H9 (cell line): ENCODE results near the gene VIM. TPM values are rescaled to one million over a fixed set of nuclear protein-coding genes. Genes with fewer than 3 reads are reported as not detected.

Experiments used
- DNase-seq: peaks from one replicate; pipeline ENCODE4 v3.0.0-alpha.2; 2017
- H2AFZ ChIP-seq: one replicate; pipeline ENCODE4 v1.6.1; 2013; ENCODE audit warnings: mild to moderate bottlenecking, low read length, control low read depth, moderate library complexity
- H2AK5ac ChIP-seq: 2 replicates; pipeline ENCODE4 v1.6.1; 2013; ENCODE audit warnings: low read length, control low read depth, mixed read lengths; ENCODE audit not compliant: insufficient read length
- H2BK120ac ChIP-seq: one replicate; pipeline ENCODE4 v1.6.1; 2013; ENCODE audit warnings: low read depth, mild to moderate bottlenecking, low read length, control low read depth, inconsistent platforms; ENCODE audit not compliant: poor library complexity, severe bottlenecking
- H2BK12ac ChIP-seq: 2 replicates; pipeline ENCODE4 v1.6.1; 2013; ENCODE audit warnings: low read length, control low read depth, mixed read lengths, low read depth; ENCODE audit not compliant: insufficient read length
- H2BK15ac ChIP-seq: 2 replicates; pipeline ENCODE4 v1.6.1; 2013; ENCODE audit warnings: low read depth, low read length, control low read depth
- H2BK20ac ChIP-seq: one replicate; pipeline ENCODE4 v1.6.1; 2013; ENCODE audit warnings: low read depth, mild to moderate bottlenecking, low read length, control low read depth, inconsistent platforms; ENCODE audit not compliant: poor library complexity, severe bottlenecking
- H2BK5ac ChIP-seq: 2 replicates; pipeline ENCODE4 v1.6.1; 2013; ENCODE audit warnings: low read length, control low read depth, mixed read lengths; ENCODE audit not compliant: insufficient read length
- H3K14ac ChIP-seq: 2 replicates; pipeline ENCODE4 v1.6.1; 2013; ENCODE audit warnings: low read length, control low read depth; ENCODE audit not compliant: insufficient read depth
- H3K18ac ChIP-seq: 2 replicates; pipeline ENCODE4 v1.6.1; 2013; ENCODE audit warnings: low read depth, mild to moderate bottlenecking, mixed read lengths, low read length, control low read depth; ENCODE audit not compliant: insufficient read length
- H3K23ac ChIP-seq: 2 replicates; pipeline ENCODE4 v1.6.1; 2013; ENCODE audit warnings: low read length, control low read depth, mixed read lengths, low read depth; ENCODE audit not compliant: insufficient read length
- H3K23me2 ChIP-seq: 2 replicates; pipeline ENCODE4 v1.6.1; 2013; ENCODE audit warnings: low read depth, mild to moderate bottlenecking, mixed read lengths, low read length, control low read depth; ENCODE audit not compliant: insufficient read length, poor library complexity, severe bottlenecking
- H3K27ac ChIP-seq: 2 replicates; pipeline ENCODE4 v1.5.1; 2013; ENCODE audit warnings: low read length, control low read depth, mixed read lengths, low read depth; ENCODE audit not compliant: insufficient read length
- H3K27me3 ChIP-seq: 2 replicates; pipeline ENCODE4 v1.6.1; 2013; ENCODE audit warnings: low read length, control low read depth, inconsistent platforms; ENCODE audit not compliant: insufficient read depth
- H3K4ac ChIP-seq: 2 replicates; pipeline ENCODE4 v1.6.1; 2013; ENCODE audit warnings: low read depth, mild to moderate bottlenecking, control low read depth, inconsistent platforms, low read length, moderate library complexity
- H3K4me1 ChIP-seq: 2 replicates; pipeline ENCODE4 v1.6.1; 2013; ENCODE audit warnings: low read length, control low read depth, inconsistent platforms; ENCODE audit not compliant: insufficient read depth
- H3K4me2 ChIP-seq: 2 replicates; pipeline ENCODE4 v1.6.1; 2013; ENCODE audit warnings: low read length, control low read depth, mixed read lengths; ENCODE audit not compliant: insufficient read length, insufficient read depth
- H3K56ac ChIP-seq: 2 replicates; pipeline ENCODE4 v1.6.1; 2013; ENCODE audit warnings: low read depth, mild to moderate bottlenecking, mixed read lengths, low read length, control low read depth; ENCODE audit not compliant: insufficient read length
- H3K79me1 ChIP-seq: 2 replicates; pipeline ENCODE4 v1.6.1; 2013; ENCODE audit warnings: low read depth, mild to moderate bottlenecking, moderate library complexity, low read length, control low read depth, inconsistent platforms; ENCODE audit not compliant: insufficient read depth, poor library complexity, severe bottlenecking
- H3K79me2 ChIP-seq: 2 replicates; pipeline ENCODE4 v1.6.1; 2013; ENCODE audit warnings: low read length, control low read depth, inconsistent platforms; ENCODE audit not compliant: insufficient read depth
- H3K9ac ChIP-seq: 2 replicates; pipeline ENCODE4 v1.6.1; 2013; ENCODE audit warnings: low read length, control low read depth, mixed read lengths; ENCODE audit not compliant: insufficient read length; ENCODE audit errors: extremely low read depth
- H3K9me3 ChIP-seq: one replicate; pipeline ENCODE4 v1.6.1; 2013; ENCODE audit warnings: low read depth, low read length, inconsistent platforms; ENCODE audit not compliant: control insufficient read depth
- H3T11ph ChIP-seq: one replicate; pipeline ENCODE4 v1.6.1; 2013; ENCODE audit warnings: mild to moderate bottlenecking, low read length, control low read depth, inconsistent platforms
- H4K20me1 ChIP-seq: one replicate; pipeline ENCODE4 v1.6.1; 2013; ENCODE audit not compliant: control insufficient read depth, insufficient read length, insufficient read depth
- H4K5ac ChIP-seq: 2 replicates; pipeline ENCODE4 v1.6.1; 2013; ENCODE audit warnings: low read depth, mild to moderate bottlenecking, mixed read lengths, low read length, control low read depth; ENCODE audit not compliant: insufficient read length
- H4K8ac ChIP-seq: replicated peaks from 2 replicates; pipeline ENCODE4 v1.6.1; 2013; ENCODE audit warnings: low read length, control low read depth, mixed read lengths, low read depth; ENCODE audit not compliant: insufficient read length
- H4K91ac ChIP-seq: 2 replicates; pipeline ENCODE4 v1.6.1; 2013; ENCODE audit warnings: low read depth, mild to moderate bottlenecking, moderate library complexity, mixed read lengths, low read length, control low read depth; ENCODE audit not compliant: insufficient read length
- H3K27ac Mint-ChIP-seq, 3 experiments: 2 replicates in 2 of 3; 3 replicates in 1 of 3; pipeline ENCODE4 v1.8.0; 2020 to 2021; ENCODE audit warnings: mixed read lengths in 3 of 3, mild to moderate bottlenecking in 1 of 3, moderate library complexity in 1 of 3
- H3K27me3 Mint-ChIP-seq: 2 replicates; pipeline ENCODE4 v1.8.0; 2021; ENCODE audit warnings: low read depth, mild to moderate bottlenecking, moderate library complexity, mixed read lengths
- H3K36me3 Mint-ChIP-seq, 3 experiments: 2 replicates in 2 of 3; 3 replicates in 1 of 3; pipeline ENCODE4 v1.8.0; 2020 to 2021; ENCODE audit warnings: low read depth in 3 of 3, mixed read lengths in 3 of 3; ENCODE audit not compliant: insufficient read depth in 1 of 3
- H3K4me1 Mint-ChIP-seq, 2 experiments: 2 replicates each; pipeline ENCODE4 v1.8.0; 2020; ENCODE audit warnings: mixed read lengths in 2 of 2
- H3K4me3 Mint-ChIP-seq, 2 experiments: 2 replicates in 1 of 2; 3 replicates in 1 of 2; pipeline ENCODE4 v1.8.0; 2020 to 2021; ENCODE audit warnings: mild to moderate bottlenecking in 2 of 2, mixed read lengths in 2 of 2, moderate library complexity in 1 of 2
- H3K9me3 Mint-ChIP-seq, 2 experiments: 2 replicates in 1 of 2; 3 replicates in 1 of 2; pipeline ENCODE4 v1.8.0; 2020; ENCODE audit warnings: mild to moderate bottlenecking in 2 of 2, mixed read lengths in 2 of 2, moderate library complexity in 1 of 2
- CTCF ChIP-seq: fragments of 200-600 bp; sonication (generic); conservative IDR thresholded peaks from 3 replicates; pipeline ENCODE4 v1.8.0; 2021; ENCODE audit warnings: antibody characterized with exemption, mild to moderate bottlenecking
- WGBS: extraction: QIAGEN DNeasy Blood & Tissue Kit; methylation state at CpG from one replicate; pipeline ENCODE4 v1.1.7; 2013; ENCODE audit warnings: missing lambda C conversion rate, low lambda C conversion rate, mixed read lengths; ENCODE audit not compliant: insufficient read length; ENCODE audit errors: extremely low coverage; 5-methylcytosine and 5-hydroxymethylcytosine counted together
- total RNA-seq: library from RNA; stranded (reverse); gene quantifications from 2 replicates; pipeline ENCODE4 v1.2.1, GENCODE V29; 2021

VIM gene
- total RNA-seq, 1 experiment from 2014 or later = 232 TPM

- TF ChIP-seq CTCF = no peak
- Mint-ChIP-seq H3K9me3 (no peaks in the 10 kb centered on the region), H3K36me3 (peaks cover 9 to 25% (median 23%) of the 10 kb centered on the region in 3 experiments), H3K4me3 (no peak overlapping the region), H3K27ac (no peak overlapping the region), H3K4me1 (no peaks in the 10 kb centered on the region), H3K27me3 (no peaks in the 10 kb centered on the region)
- no peak overlapping the region for H2AK5ac ChIP-seq
- no peaks in the 10 kb centered on the region for H3K79me2 ChIP-seq
- H2BK5ac ChIP-seq = no peak overlapping the region
- H4K8ac ChIP-seq = no peak overlapping the region
- H2BK15ac ChIP-seq = no peak overlapping the region
- H3K56ac ChIP-seq = no peak overlapping the region
- H3T11ph ChIP-seq = no peak overlapping the region
- no peak overlapping the region for H3K27ac ChIP-seq
- WGBS = no CpG with 5 or more reads among the region's 2 CpGs
- no peak overlapping the region for H3K23ac ChIP-seq
- no peak overlapping the region for H3K4me2 ChIP-seq
- no peak overlapping the region for H2BK12ac ChIP-seq
- no peak overlapping the region for H4K91ac ChIP-seq
- no peaks in the 10 kb centered on the region for H3K79me1 ChIP-seq
- H3K9me3 ChIP-seq = no peaks in the 10 kb centered on the region
- H2BK20ac ChIP-seq = no peak overlapping the region
- H4K5ac ChIP-seq = no peak overlapping the region
- no peak overlapping the region for H3K18ac ChIP-seq
- H3K9ac ChIP-seq = no peak overlapping the region
- H3K27me3 ChIP-seq = no peaks in the 10 kb centered on the region
- H2BK120ac ChIP-seq = no peak overlapping the region
- no peak overlapping the region for H3K4ac ChIP-seq
- H3K4me1 ChIP-seq = no peaks in the 10 kb centered on the region
- no peaks in the 10 kb centered on the region for H3K23me2 ChIP-seq
- DNase-seq = no peak
- H3K14ac ChIP-seq = no peak overlapping the region
- H4K20me1 ChIP-seq = no peaks in the 10 kb centered on the region
- H2AFZ ChIP-seq = no peak overlapping the region
These were observed 12.1 kb downstream of the VIM start for GRCh38 chr10:17240096-17240495.
